GM10847 (cell line): ENCODE measurements around the gene MRPS34.

ENCODE experiments used
- POLR2A ChIP-seq: IDR thresholded peaks from 2 replicates; pipeline ENCODE4 v1.6.1; 2011; ENCODE audit not compliant: insufficient read length; ENCODE audit errors: extremely low read depth

MRPS34 gene

GRCh38 chr16:1740781-1741490, 32.0 kb downstream of the MRPS34 start:
- no peak for TF ChIP-seq POLR2A

- no peak for TF ChIP-seq POLR2A
Measured at GRCh38 chr16:1740234-1740633, 32.7 kb downstream of the MRPS34 start.

DNA sequence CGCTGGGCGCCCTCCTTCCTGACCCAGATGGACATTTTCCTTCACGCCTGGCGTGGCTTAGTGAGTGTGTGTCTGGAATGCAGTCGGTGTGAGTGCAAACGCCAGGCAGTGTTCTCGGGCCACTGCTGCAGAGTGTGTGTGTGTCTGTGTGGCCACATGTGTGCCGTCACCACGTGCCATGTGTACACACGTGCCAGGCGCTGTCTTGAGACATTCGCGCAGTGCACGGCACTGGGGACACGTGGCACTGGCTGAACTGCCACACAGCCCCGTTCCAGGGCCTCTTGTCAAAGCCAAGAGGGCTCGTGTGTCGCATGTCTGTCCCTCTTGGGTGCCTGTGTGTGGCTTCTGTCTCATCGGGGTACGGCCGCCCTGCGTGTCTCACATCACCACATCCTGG, 38.1 kb downstream of the MRPS34 start:
- TF ChIP-seq POLR2A = no peak

GRCh38 chr16:1734123-1734522, 38.8 kb downstream of the MRPS34 start:
- TF ChIP-seq POLR2A = no peak

DNA sequence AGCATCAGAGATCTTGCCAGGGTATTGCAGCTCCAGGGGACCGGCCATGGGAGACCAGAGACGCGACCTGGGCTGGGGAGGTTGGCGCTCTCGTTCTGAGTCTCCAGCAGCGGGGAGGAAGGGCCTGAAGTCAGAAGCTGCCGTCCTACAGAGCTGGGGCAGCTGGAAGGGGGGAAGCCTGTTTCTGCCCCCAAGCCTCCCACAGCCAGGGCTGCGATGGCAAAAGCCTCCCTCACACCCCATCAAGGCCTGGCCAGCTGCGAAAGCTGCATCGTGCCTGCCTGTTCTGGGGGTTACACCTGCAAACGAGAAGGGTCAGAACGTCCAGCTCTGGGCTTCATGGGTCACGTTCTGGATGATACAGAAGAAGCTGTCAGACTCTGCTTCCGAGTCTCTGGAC, 40.9 kb downstream of the MRPS34 start:
- no peak for TF ChIP-seq POLR2A

GRCh38 chr16:1731603-1732002, 41.3 kb downstream of the MRPS34 start:
- no peak for TF ChIP-seq POLR2A

DNA sequence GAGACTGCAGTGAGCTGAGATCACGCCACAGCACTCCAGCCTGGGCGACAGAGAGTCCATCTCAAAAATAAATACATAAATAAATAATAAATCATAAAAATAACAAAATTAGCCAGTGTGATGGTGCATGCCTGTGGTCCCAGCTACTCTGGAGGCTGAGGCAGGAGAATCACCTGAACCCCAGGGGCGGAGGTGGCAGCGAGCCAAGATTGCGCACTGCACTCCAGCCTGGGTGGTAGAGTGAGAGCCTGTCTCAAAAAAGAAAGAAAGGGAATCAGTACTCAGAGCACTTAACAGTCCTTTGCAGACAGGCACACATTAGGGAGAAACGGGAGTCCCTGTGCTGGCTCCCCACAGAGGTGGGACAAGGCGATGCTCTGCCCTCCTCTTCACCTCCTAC, 41.9 kb downstream of the MRPS34 start:
- TF ChIP-seq POLR2A = no peak

- no peak for TF ChIP-seq POLR2A
Measured at GRCh38 chr16:1729445-1729844, 43.5 kb downstream of the MRPS34 start.

DNA sequence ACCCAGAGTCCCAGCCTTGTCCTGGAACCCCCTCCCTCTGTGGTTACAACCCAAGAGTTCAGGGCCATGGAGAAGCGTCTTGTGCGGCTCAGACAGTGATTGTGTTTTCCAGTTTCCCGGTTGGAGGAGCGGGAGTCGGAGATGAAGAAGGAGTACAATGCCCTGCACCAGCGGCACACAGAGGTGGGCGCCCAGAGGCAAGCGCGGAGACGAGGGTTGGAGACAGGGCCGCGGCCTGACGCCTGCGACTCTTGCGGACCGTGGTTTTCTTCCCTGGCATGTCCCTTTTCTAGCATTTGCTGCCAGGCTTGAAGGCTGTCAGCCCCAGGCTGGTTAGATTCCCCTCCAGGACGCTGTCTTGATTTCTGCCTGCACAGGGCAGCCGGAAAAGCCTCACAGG, 43.9 kb downstream of the MRPS34 start:
- TF ChIP-seq POLR2A = no peak

DNA sequence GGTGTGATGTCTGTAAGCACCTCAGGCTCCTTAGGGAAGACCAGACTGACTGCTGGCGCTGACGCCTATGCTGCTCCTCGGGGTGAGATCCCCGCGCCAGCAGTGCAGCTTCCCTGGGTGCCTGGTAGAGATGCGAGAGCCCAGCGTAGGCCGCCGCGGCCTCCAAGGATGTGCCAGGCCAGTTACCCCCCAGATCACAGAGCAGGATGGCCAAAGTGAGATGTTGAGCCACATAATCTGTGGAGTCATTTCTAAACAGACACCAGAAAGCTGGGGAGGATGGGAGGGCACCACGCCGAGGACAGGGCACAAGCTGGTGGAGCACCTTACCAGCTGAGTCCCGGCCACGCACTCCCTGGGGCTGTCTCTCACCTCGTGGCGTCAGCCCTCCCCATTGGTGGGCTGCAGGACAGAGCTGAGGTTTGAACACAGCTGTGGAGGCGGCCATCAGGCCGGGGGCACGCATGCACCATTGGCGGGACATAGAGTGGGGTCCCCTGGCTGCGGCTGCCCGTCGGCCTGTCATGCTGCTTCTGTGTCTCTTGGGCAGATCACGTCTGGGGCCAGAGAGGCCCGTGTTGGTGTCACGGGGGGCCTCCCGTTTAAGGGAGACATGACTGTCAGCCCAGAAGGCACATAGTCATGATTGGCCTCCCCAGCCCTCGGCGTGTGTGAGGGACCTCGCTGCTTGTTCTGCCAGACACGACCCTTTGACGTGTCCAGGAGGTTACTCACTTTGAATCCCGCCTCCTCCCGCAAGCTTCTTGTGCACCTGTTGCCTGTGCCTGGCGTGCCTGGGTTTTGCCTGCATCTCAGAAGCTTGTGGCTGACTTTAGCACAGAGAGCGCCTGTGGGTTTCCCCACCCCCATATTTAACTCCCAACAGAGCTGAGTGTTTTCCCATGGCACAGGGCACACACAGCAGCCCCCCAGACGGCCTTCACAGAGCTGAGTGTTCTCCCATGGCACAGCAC, 45.0 kb downstream of the MRPS34 start:
- TF ChIP-seq POLR2A = no peak

DNA sequence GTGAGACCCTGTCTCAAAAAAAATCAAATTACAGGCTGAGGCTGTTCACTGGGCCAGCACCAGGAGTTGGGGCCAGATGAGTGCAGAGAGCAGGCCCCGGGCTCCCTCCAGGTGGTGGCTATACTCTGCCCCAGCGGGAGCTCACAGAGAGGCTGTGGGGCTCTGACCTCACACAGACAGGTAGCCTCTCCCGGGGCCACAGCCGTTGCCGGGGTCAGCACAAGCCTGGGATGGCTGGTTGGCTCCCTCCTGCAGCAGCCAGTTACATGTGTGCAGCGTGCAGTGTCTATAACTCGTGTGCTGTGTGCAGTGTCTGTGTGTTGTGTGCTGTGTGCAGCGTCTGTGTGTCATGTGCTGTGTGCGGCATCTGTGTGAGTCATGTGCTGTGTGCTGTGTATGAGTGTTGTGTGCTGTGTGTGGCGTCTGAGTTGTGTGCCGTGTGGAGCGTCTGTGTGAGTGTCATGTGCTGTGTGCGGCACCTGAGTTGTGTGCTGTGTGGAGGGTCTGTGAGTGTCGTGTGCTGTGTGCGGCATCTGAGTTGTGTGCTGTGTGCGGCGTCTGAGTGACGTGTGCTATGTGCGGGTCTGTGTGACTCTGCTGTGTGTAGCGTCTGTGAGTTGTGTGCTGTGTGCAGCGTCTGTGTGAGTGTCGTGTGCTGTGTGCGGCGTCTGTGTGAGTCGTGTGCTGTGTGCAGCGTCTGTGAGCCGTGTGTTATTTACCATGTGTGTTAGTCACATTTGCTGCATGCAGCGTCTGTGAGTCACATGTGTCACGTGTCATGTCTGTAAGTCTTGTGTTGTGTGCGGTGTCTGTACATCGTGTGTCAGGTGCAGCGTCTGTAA, 46.1 kb downstream of the MRPS34 start:
- no peak for TF ChIP-seq POLR2A

DNA sequence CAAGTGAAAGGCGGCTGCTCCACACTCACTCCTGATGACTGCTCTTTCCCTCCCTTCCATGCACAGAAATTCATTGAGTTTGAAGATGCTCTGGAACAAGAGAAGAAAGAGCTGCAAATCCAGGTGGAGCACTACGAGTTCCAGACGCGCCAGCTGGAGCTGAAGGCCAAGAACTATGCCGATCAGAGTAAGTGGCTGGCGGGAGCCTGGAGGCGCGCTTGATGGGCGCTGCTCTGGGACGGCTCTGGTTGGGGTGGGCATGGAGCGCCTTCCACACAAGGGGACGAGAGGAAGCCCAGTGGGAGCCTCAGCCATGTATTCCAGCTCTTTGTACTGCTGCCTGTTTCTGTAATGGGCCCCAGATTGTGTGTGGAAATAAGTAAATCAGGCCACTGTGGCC, 48.4 kb downstream of the MRPS34 start:
- no peak for TF ChIP-seq POLR2A

DNA sequence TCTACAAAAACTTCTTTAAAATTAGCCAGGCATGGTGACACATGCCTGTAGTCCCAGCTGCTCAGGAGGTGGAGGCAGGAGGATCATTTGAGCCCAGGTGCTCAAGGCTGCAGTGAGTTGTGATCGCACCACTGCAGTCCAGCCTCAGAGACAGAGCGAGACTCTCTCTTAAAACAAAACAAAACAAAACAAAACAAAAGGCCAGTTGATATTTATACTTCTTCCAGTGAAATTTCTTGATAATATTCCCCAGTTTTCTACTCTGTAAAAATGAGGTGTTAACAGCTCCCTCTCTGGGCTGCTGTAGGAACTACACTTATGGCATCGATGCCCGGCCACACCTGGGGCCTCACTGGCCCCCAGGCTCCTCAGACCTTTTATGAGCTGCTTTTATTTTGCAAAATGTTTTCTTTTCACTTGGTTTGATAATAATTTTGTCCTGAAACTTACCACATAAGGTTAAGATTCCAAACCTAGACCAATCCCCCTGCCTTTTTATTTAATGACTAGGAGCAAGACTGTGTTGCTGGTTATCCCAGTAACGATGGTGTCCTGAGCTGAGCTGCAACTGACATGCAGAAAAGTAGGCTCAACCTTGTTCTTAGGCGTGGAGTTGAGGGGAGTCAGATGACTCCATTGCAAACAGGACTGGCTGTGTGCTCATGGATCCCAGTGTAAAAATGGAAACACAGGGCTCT, 49.3 kb downstream of the MRPS34 start:
- no peak for TF ChIP-seq POLR2A
